ENCODE measurements around the gene FAAH2.

- TF ChIP-seq CTCF (IDR thresholded peaks at IDR 0.05; ENCODE audit: insufficient read depth, low read length) (no peak), GABPA (IDR thresholded peaks at IDR 0.05; ENCODE audit: low read depth) (no peak)
Measured at GRCh38 chrX:57265126-57265525, 21.4 kb upstream of the FAAH2 start.
